ENCODE data around the gene MAST4. TPM values are rescaled to one million over a fixed set of nuclear protein-coding genes. Genes with fewer than 3 reads are reported as not detected.

The MAST4 gene
- total RNA-seq, 1 donor from 2014 or later, result 10.5 TPM

DNA sequence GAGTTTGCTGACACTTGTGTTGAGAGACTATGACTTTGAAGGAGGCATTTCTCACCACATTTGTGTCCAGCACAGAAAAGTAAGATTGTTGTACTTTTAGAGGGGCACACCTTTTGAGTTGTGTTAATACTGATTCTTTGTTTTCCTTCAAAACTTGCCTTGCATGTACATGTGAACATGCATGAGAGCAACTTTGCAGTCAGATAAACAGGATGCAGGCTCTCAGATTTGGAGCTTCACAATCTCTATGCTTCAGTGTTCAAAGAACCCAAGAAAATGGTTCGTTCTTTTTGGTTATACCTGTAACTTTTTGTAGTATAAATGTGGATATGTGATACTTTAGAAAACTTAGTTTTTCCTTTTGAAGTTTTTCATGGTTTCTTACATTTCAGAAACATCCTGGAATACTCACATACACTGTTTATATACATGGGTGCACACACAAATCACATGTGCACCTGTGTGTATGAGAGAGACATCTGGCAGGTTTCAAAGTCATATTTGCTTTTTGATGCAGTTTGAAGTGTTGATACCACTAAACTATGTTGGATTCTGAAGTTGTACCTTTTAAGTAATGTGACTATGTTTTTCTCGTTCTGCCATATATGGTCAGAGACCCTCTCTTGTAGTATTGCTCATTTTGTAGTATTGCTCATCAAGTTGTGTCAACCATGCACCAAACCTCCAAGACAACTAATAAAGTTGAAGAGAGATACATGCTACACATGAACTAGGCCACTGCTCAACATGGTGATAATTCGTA lies 409.7 kb downstream of the MAST4 start:
- no peaks in the 10 kb centered on the region for H3K9me3 Mint-ChIP-seq (ENCODE audit: unreplicated experiment)
- DNase-seq (ENCODE audit: extremely low spot score, unreplicated experiment), result no peak
- TF ChIP-seq CTCF (IDR thresholded peaks at IDR 0.05), result no peak
- H3K36me3 Mint-ChIP-seq (ENCODE audit: unreplicated experiment), result no peaks in the 10 kb centered on the region
- no peaks in the 10 kb centered on the region for H3K27me3 Mint-ChIP-seq (ENCODE audit: unreplicated experiment)
- H3K4me1 Mint-ChIP-seq (ENCODE audit: unreplicated experiment), result peaks cover 37% of the 10 kb centered on the region
- no peak overlapping the region for H3K27ac Mint-ChIP-seq (ENCODE audit: unreplicated experiment)
- peak overlapping the region; percentile 87 for H3K4me3 Mint-ChIP-seq (ENCODE audit: unreplicated experiment)

- TF ChIP-seq CTCF (IDR thresholded peaks at IDR 0.05), result no peak
- Mint-ChIP-seq H3K27me3 (ENCODE audit: unreplicated experiment) (no peaks in the 10 kb centered on the region), H3K9me3 (ENCODE audit: unreplicated experiment) (no peaks in the 10 kb centered on the region), H3K4me3 (ENCODE audit: unreplicated experiment) (no peak overlapping the region), H3K36me3 (ENCODE audit: unreplicated experiment) (no peaks in the 10 kb centered on the region), H3K27ac (ENCODE audit: unreplicated experiment) (no peak overlapping the region), H3K4me1 (ENCODE audit: unreplicated experiment) (peaks cover 42% of the 10 kb centered on the region)
- no peak for DNase-seq (ENCODE audit: extremely low spot score, unreplicated experiment)
Measured at GRCh38 chr5:67006500-67006848, 410.3 kb downstream of the MAST4 start.

DNA sequence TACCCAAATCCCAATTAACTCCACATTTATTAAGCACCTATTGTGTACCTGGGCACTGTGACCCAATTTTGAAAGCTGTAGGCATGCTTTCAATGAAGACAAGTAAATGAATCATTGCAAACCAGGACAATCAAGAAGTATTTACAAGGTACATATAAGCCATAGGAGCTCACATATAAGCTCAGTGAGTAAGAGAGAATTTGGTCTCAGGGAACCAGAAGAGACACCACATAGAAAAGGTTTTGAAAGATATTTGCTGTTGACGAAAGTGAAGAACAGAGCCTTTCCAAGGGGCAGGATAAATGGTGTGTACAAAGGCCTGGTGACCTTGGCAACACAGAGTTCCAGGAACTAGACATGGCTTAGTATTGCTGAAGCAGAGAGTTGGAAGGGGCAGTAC lies 412.8 kb downstream of the MAST4 start:
- Mint-ChIP-seq H3K27me3 (ENCODE audit: unreplicated experiment) (no peaks in the 10 kb centered on the region), H3K4me3 (ENCODE audit: unreplicated experiment) (no peak overlapping the region), H3K9me3 (ENCODE audit: unreplicated experiment) (no peaks in the 10 kb centered on the region), H3K36me3 (ENCODE audit: unreplicated experiment) (no peaks in the 10 kb centered on the region), H3K4me1 (ENCODE audit: unreplicated experiment) (peaks cover 45% of the 10 kb centered on the region), H3K27ac (ENCODE audit: unreplicated experiment) (no peak overlapping the region)
- no peak for TF ChIP-seq CTCF (IDR thresholded peaks at IDR 0.05)
- DNase-seq (ENCODE audit: extremely low spot score, unreplicated experiment), result no peak

- Mint-ChIP-seq H3K4me3 (ENCODE audit: unreplicated experiment) (peak overlapping the region; percentile 4), H3K36me3 (ENCODE audit: unreplicated experiment) (no peaks in the 10 kb centered on the region), H3K9me3 (ENCODE audit: unreplicated experiment) (no peaks in the 10 kb centered on the region), H3K27ac (ENCODE audit: unreplicated experiment) (peak overlapping the region; percentile 95), H3K27me3 (ENCODE audit: unreplicated experiment) (no peaks in the 10 kb centered on the region), H3K4me1 (ENCODE audit: unreplicated experiment) (peaks cover 44% of the 10 kb centered on the region)
- DNase-seq (ENCODE audit: extremely low spot score, unreplicated experiment), result no peak
- no peak for TF ChIP-seq CTCF (IDR thresholded peaks at IDR 0.05)
Measured at GRCh38 chr5:67010684-67011409, 414.7 kb downstream of the MAST4 start.

- no peaks in the 10 kb centered on the region for H3K36me3 Mint-ChIP-seq (ENCODE audit: unreplicated experiment)
- H3K4me3 Mint-ChIP-seq (ENCODE audit: unreplicated experiment), result peak overlapping the region; percentile 6
- no peak for TF ChIP-seq CTCF (IDR thresholded peaks at IDR 0.05)
- DNase-seq (ENCODE audit: extremely low spot score, unreplicated experiment), result no peak
- no peaks in the 10 kb centered on the region for H3K9me3 Mint-ChIP-seq (ENCODE audit: unreplicated experiment)
- H3K27me3 Mint-ChIP-seq (ENCODE audit: unreplicated experiment), result no peaks in the 10 kb centered on the region
- H3K27ac Mint-ChIP-seq (ENCODE audit: unreplicated experiment), result peak overlapping the region; percentile 95
- H3K4me1 Mint-ChIP-seq (ENCODE audit: unreplicated experiment), result peaks cover 39% of the 10 kb centered on the region
Measured at GRCh38 chr5:67011422-67011821, 415.2 kb downstream of the MAST4 start.

Data from osteocyte (in vitro differentiated cells).